H1 (cell line): ENCODE data around the gene TMEM176B. TPM values are rescaled to one million over a fixed set of nuclear protein-coding genes. Genes with fewer than 3 reads are reported as not detected.

Source experiments
- CTCF ChIA-PET: fragments of 300-600 bp; sonication (Branson Sonifier 250); formaldehyde crosslinking; loops from one replicate; lab custom pipeline; 2021; ENCODE audit not compliant: partially characterized antibody; lab: Charles Lee
- POLR2A ChIA-PET: fragments of 300-600 bp; sonication (Branson Sonifier 250); formaldehyde crosslinking; loops from one replicate; lab custom pipeline; 2021; ENCODE audit warnings: inconsistent platforms; ENCODE audit not compliant: partially characterized antibody; lab: Charles Lee
- DNase-seq, 2 experiments: peaks; one replicate each; pipeline versions ENCODE4 v3.0.0 to v3.0.0-alpha.2; 2010 to 2022; ENCODE audit warnings: low spot score in 2 of 2, low read depth in 1 of 2, mixed read lengths in 1 of 2
- FAIRE-seq: peaks from 2 replicates; lab custom pipeline; 2011; peaks lifted over from hg19 to GRCh38; lab: Jason Lieb, UNC
- H2AFZ ChIP-seq: 2 replicates; pipeline ENCODE4 v1.8.1; 2012; ENCODE audit warnings: low read length, inconsistent platforms
- H2AK5ac ChIP-seq: 2 replicates; pipeline ENCODE4 v1.6.1; 2013; ENCODE audit warnings: low read depth, low read length
- H2BK120ac ChIP-seq: replicated peaks from 2 replicates; pipeline ENCODE3; 2013; ENCODE audit warnings: low read depth, low read length, inconsistent platforms
- H2BK12ac ChIP-seq: 2 replicates; pipeline ENCODE4 v1.6.1; 2013; ENCODE audit warnings: low read depth, low read length
- H2BK15ac ChIP-seq: 2 replicates; pipeline ENCODE4 v1.6.1; 2013; ENCODE audit warnings: low read length
- H2BK20ac ChIP-seq: 2 replicates; pipeline ENCODE4 v1.6.1; 2013; ENCODE audit warnings: low read length
- H2BK5ac ChIP-seq: 2 replicates; pipeline ENCODE4 v1.6.1; 2013; ENCODE audit warnings: low read depth, low read length
- H3K14ac ChIP-seq: 2 replicates; pipeline ENCODE4 v1.6.1; 2013; ENCODE audit warnings: inconsistent platforms; ENCODE audit not compliant: insufficient read length
- H3K18ac ChIP-seq: 2 replicates; pipeline ENCODE4 v1.6.1; 2013; ENCODE audit warnings: low read length; ENCODE audit errors: extremely low read depth
- H3K23ac ChIP-seq: 2 replicates; pipeline ENCODE4 v1.6.1; 2013; ENCODE audit warnings: inconsistent platforms; ENCODE audit not compliant: insufficient read length
- H3K23me2 ChIP-seq: 2 replicates; pipeline ENCODE4 v1.6.1; 2013; ENCODE audit warnings: low read depth, low read length
- H3K27ac ChIP-seq: 2 replicates; pipeline ENCODE4 v1.6.1; 2011; ENCODE audit warnings: low read depth, low read length, inconsistent platforms
- H3K27me3 ChIP-seq, 4 experiments: replicated peaks in 1 of 4; 1 replicate in 1 of 4; 2 replicates in 3 of 4; pipeline versions ENCODE4 v1.6.1 to v1.8.1; 2011 to 2013; ENCODE audit warnings: low read length in 3 of 4, mild to moderate bottlenecking in 3 of 4, inconsistent platforms in 2 of 4, mixed read lengths in 2 of 4, moderate library complexity in 1 of 4; ENCODE audit not compliant: control insufficient read depth in 3 of 4, insufficient read depth in 3 of 4; ENCODE audit errors: extremely low read depth in 1 of 4
- H3K36me3 ChIP-seq, 4 experiments: 2 replicates each; pipeline versions ENCODE4 v1.6.1 to v1.8.1; 2011 to 2013; ENCODE audit warnings: mild to moderate bottlenecking in 4 of 4, low read length in 3 of 4, moderate library complexity in 2 of 4, control low read depth in 1 of 4, inconsistent platforms in 1 of 4; ENCODE audit not compliant: insufficient read depth in 4 of 4, control insufficient read depth in 2 of 4
- H3K4ac ChIP-seq: replicated peaks from 2 replicates; pipeline ENCODE3; 2013; ENCODE audit warnings: low read length, low read depth, mixed read lengths, inconsistent platforms; ENCODE audit not compliant: insufficient read length
- H3K4me1 ChIP-seq, 4 experiments: replicated peaks in 1 of 4; 1 replicate in 1 of 4; 2 replicates in 3 of 4; pipeline versions ENCODE4 v1.6.1 to v1.8.1; 2011 to 2013; ENCODE audit warnings: low read length in 3 of 4, inconsistent platforms in 2 of 4, mixed read lengths in 1 of 4; ENCODE audit not compliant: insufficient read depth in 4 of 4, control insufficient read depth in 3 of 4
- H3K4me2 ChIP-seq, 2 experiments: 2 replicates each; pipeline versions ENCODE4 v1.6.1 to v1.8.1; 2011 to 2013; ENCODE audit warnings: low read depth in 2 of 2, low read length in 2 of 2, control low read depth in 1 of 2, inconsistent platforms in 1 of 2, mild to moderate bottlenecking in 1 of 2; ENCODE audit not compliant: insufficient read depth in 1 of 2
- H3K4me3 ChIP-seq, 4 experiments: fragments of 200-600, 300-600 bp in 1 of 4; sonication (generic), shearing (Covaris generic), sonication (Bioruptor Twin) in 1 of 4; 2 replicates each; pipeline versions ENCODE4 v1.5.1 to v1.8.1; 2011 to 2016; ENCODE audit warnings: low read length in 4 of 4, low read depth in 3 of 4, control low read depth in 2 of 4, inconsistent platforms in 2 of 4, mild to moderate bottlenecking in 2 of 4, mixed read lengths in 1 of 4, moderate library complexity in 1 of 4; ENCODE audit not compliant: insufficient read depth in 2 of 4; ENCODE audit errors: extremely low read depth in 1 of 4
- H3K56ac ChIP-seq: replicated peaks from 2 replicates; pipeline ENCODE3; 2013; ENCODE audit warnings: low read depth, mild to moderate bottlenecking, mixed read lengths, low read length, inconsistent platforms; ENCODE audit not compliant: insufficient read length
- H3K79me1 ChIP-seq: 2 replicates; pipeline ENCODE4 v1.6.1; 2013; ENCODE audit warnings: low read depth, low read length, control low read depth
- H3K79me2 ChIP-seq, 2 experiments: 2 replicates each; pipeline versions ENCODE4 v1.6.1 to v1.8.1; 2012 to 2013; ENCODE audit warnings: low read length in 2 of 2, mild to moderate bottlenecking in 2 of 2, inconsistent platforms in 1 of 2; ENCODE audit not compliant: insufficient read depth in 2 of 2, control insufficient read depth in 1 of 2
- H3K9ac ChIP-seq, 4 experiments: replicated peaks in 1 of 4; 1 replicate in 1 of 4; 2 replicates in 3 of 4; pipeline versions ENCODE4 v1.6.1 to v1.8.1; 2011 to 2013; ENCODE audit warnings: low read depth in 3 of 4, low read length in 3 of 4, control low read depth in 2 of 4, mild to moderate bottlenecking in 2 of 4, moderate library complexity in 2 of 4, inconsistent platforms in 1 of 4; ENCODE audit errors: extremely low read depth in 1 of 4
- H3K9me3 ChIP-seq, 2 experiments: 2 replicates each; pipeline versions ENCODE4 v1.6.1 to v1.8.1; 2012 to 2013; ENCODE audit warnings: mild to moderate bottlenecking in 2 of 2, moderate library complexity in 2 of 2, control low read depth in 1 of 2, inconsistent platforms in 1 of 2, low read depth in 1 of 2, low read length in 1 of 2, mixed read lengths in 1 of 2; ENCODE audit not compliant: insufficient read depth in 2 of 2
- H4K20me1 ChIP-seq, 2 experiments: replicated peaks in 1 of 2; 2 replicates each; pipeline versions ENCODE3 to v1.8.1; 2011 to 2013; ENCODE audit warnings: inconsistent platforms in 2 of 2, low read length in 2 of 2, mild to moderate bottlenecking in 1 of 2; ENCODE audit not compliant: insufficient read depth in 2 of 2, control insufficient read depth in 1 of 2
- H4K5ac ChIP-seq: 2 replicates; pipeline ENCODE4 v1.6.1; 2013; ENCODE audit warnings: low read length, low read depth, mixed read lengths, inconsistent platforms; ENCODE audit not compliant: insufficient read length
- H4K8ac ChIP-seq: 2 replicates; pipeline ENCODE4 v1.8.0; 2013; ENCODE audit warnings: mild to moderate bottlenecking, moderate library complexity, low read length, inconsistent platforms; ENCODE audit not compliant: insufficient read depth; ENCODE audit errors: extremely low read depth
- H4K91ac ChIP-seq: replicated peaks from 2 replicates; pipeline ENCODE3; 2013; ENCODE audit warnings: low read length, mixed read lengths, inconsistent platforms; ENCODE audit not compliant: insufficient read length
- EGR1 ChIP-seq: IDR thresholded peaks from 2 replicates; pipeline ENCODE4 v1.6.1; 2011; ENCODE audit warnings: low read depth, low read length, borderline replicate concordance
- GABPA ChIP-seq: IDR thresholded peaks from 2 replicates; pipeline ENCODE4 v1.6.1; 2011; ENCODE audit warnings: mild to moderate bottlenecking, low read length, moderate library complexity, borderline replicate concordance; ENCODE audit not compliant: insufficient read depth
- NANOG ChIP-seq: IDR thresholded peaks from 2 replicates; pipeline ENCODE4 v1.6.1; 2011; ENCODE audit warnings: low read length, low read depth, mild to moderate bottlenecking, inconsistent platforms; ENCODE audit not compliant: insufficient read depth, poor library complexity, severe bottlenecking
- NRF1 ChIP-seq: IDR thresholded peaks from 2 replicates; pipeline ENCODE4 v1.6.1; 2011; ENCODE audit warnings: mild to moderate bottlenecking, low read depth, low read length, improper control_type of control experiment
- PHF8 ChIP-seq: fragments of 200-600 bp; sonication (generic); conservative IDR thresholded peaks from 2 replicates; pipeline ENCODE4 v1.7.1; 2012; ENCODE audit warnings: low read depth, mild to moderate bottlenecking, inconsistent platforms, low read length, moderate library complexity
- TCF12 ChIP-seq: IDR thresholded peaks from 2 replicates; pipeline ENCODE4 v1.6.1; 2011; ENCODE audit warnings: low read depth, mild to moderate bottlenecking, low read length
- USF2 ChIP-seq: IDR thresholded peaks from 2 replicates; pipeline ENCODE4 v1.6.1; 2011; ENCODE audit warnings: low read length, improper control_type of control experiment
- WGBS, 2 experiments: shearing (Covaris generic) in 1 of 2; methylation state at CpG; one replicate each; pipeline versions ENCODE4 v1.1.6 to v1.1.7; 2013 to 2015; ENCODE audit warnings: low lambda C conversion rate in 2 of 2, mixed read lengths in 2 of 2, inconsistent platforms in 1 of 2, low coverage in 1 of 2, missing lambda C conversion rate in 1 of 2; ENCODE audit not compliant: insufficient replicate concordance in 2 of 2, insufficient coverage in 1 of 2, insufficient read length in 1 of 2; ENCODE audit errors: extremely low coverage in 1 of 2, missing lambda C conversion rate in 1 of 2; 5-methylcytosine and 5-hydroxymethylcytosine counted together
- polyA plus RNA-seq, 7 experiments: library from polyadenylated mRNA; depleted of rRNA in 3 of 7; stranded (reverse) in 5 of 7; unstranded in 2 of 7; fragments of >200 nt in 5 of 7; fragments of 200-250 nt in 2 of 7; gene quantifications; 1 replicate in 5 of 7; 2 replicates in 1 of 7; 4 replicates in 1 of 7; pipeline versions ENCODE4 v1.2.1 to v1.2.3, GENCODE V29; 2011 to 2013; ENCODE audit warnings: missing spikeins in 2 of 7, mixed read lengths in 2 of 7
- total RNA-seq: library from RNA; stranded (reverse); fragmentation: NEBNext Ultra II Directional; extraction: Animal tissue kit (Norgen Biotek cat#: 25700); gene quantifications from 2 replicates; pipeline ENCODE4 v1.2.1, GENCODE V29; 2021

The TMEM176B gene
- total and polyA plus RNA-seq, 2 of the 8 experiments (the other 6 are each of a cell fraction or from before 2014, with no cell fraction given) = 1.2 to 2.1 TPM

- no peak overlapping the region for H2AK5ac ChIP-seq
- no peak overlapping the region for H3K4ac ChIP-seq
- H3K4me2 ChIP-seq = no peak overlapping the region
- H3K23me2 ChIP-seq = peaks cover 14% of the 10 kb centered on the region
- peaks cover 28 to 33% (median 32%) of the 10 kb centered on the region in 4 experiments for H3K27me3 ChIP-seq
- no peak overlapping the region for H3K27ac ChIP-seq
- no peak overlapping the region for H4K5ac ChIP-seq
- 93% methylated on average over 5 of the region's 5 CpGs; no CpG with 5 or more reads in 1 of the 2 experiments for WGBS, 2 experiments
- H3K79me2 ChIP-seq = no peaks in the 10 kb centered on the region
- H4K8ac ChIP-seq = no peak overlapping the region
- DNase-seq = no peak
- no peak overlapping the region for H2BK15ac ChIP-seq
- POLR2A ChIA-PET = no interaction called here
- H3K4me1 ChIP-seq = peaks cover 0 to 8% (median 2%) of the 10 kb centered on the region in 4 experiments; a peak in 5 of 7 replicates
- no peak overlapping the region for H3K9ac ChIP-seq
- no peak overlapping the region for H3K56ac ChIP-seq
- no peak overlapping the region for H2BK12ac ChIP-seq
- no peak overlapping the region for H3K4me3 ChIP-seq
- H3K23ac ChIP-seq = no peak overlapping the region
- FAIRE-seq = no peak
- no peak overlapping the region for H2BK5ac ChIP-seq
- TF ChIP-seq TCF12 (no peak), NANOG (no peak), EGR1 (no peak), USF2 (no peak), NRF1 (no peak), GABPA (no peak), PHF8 (no peak)
- TF ChIP-seq, all 59 proteins: peak for 0
- H3K79me1 ChIP-seq = no peaks in the 10 kb centered on the region
- H3K9me3 ChIP-seq = peaks cover 0 to 15% of the 10 kb centered on the region in 2 experiments; a peak in 3 of 4 replicates
- H4K20me1 ChIP-seq = no peaks in the 10 kb centered on the region
- H3K18ac ChIP-seq = no peak overlapping the region
- CTCF ChIA-PET = no interaction called here
- peaks cover 0 to 11% (median 0%) of the 10 kb centered on the region in 4 experiments; a peak in 2 of 8 replicates for H3K36me3 ChIP-seq
- H3K14ac ChIP-seq = no peak overlapping the region
- no peak overlapping the region for H2BK120ac ChIP-seq
- no peak overlapping the region for H4K91ac ChIP-seq
- no peak overlapping the region for H2BK20ac ChIP-seq
- H2AFZ ChIP-seq = no peak overlapping the region
These were observed 4.6 kb upstream of the TMEM176B start for GRCh38 chr7:150804802-150805201.
